ES-I3 (cell line): Measurements from ENCODE around the gene MAST4.

ENCODE experiments used
- H3K36me3 ChIP-seq: 2 replicates; pipeline ENCODE4 v1.6.1; 2013; ENCODE audit warnings: mild to moderate bottlenecking, low read length, control low read depth, moderate library complexity; ENCODE audit not compliant: insufficient read depth
- H3K4me1 ChIP-seq: 2 replicates; pipeline ENCODE4 v1.6.1; 2013; ENCODE audit warnings: mild to moderate bottlenecking, control low read depth, low read length; ENCODE audit not compliant: insufficient read depth
- H3K9ac ChIP-seq: 2 replicates; pipeline ENCODE4 v1.6.1; 2013; ENCODE audit warnings: low read depth, mild to moderate bottlenecking, low read length, moderate library complexity
- H3K9me3 ChIP-seq: 2 replicates; pipeline ENCODE4 v1.6.1; 2013; ENCODE audit warnings: mild to moderate bottlenecking, low read length, moderate library complexity; ENCODE audit not compliant: control insufficient read depth, insufficient read depth

MAST4 gene

DNA sequence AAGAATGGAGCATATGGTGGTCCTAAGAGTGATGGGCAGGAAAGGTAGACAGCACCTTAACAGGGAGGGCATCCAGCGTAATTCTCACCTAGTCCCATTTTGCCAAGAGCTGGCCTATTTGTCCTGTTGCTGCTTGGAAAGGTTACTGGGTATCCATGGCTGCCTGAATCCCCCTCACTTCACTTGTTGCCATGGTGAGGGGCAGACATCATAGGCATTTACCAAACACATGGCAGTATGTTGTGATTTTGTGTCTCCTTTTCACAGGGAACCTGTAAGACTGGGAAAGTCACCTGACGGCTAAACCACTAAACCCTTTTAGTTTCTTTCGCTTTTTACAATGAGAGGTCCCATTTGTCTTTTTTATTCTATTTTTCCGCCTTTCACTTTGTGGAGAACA is 373.3 kb downstream of the MAST4 start:
- Histone ChIP-seq H3K9ac (no peak overlapping the region), H3K36me3 (no peaks in the 10 kb centered on the region), H3K9me3 (no peaks in the 10 kb centered on the region), H3K4me1 (no peaks in the 10 kb centered on the region)

DNA sequence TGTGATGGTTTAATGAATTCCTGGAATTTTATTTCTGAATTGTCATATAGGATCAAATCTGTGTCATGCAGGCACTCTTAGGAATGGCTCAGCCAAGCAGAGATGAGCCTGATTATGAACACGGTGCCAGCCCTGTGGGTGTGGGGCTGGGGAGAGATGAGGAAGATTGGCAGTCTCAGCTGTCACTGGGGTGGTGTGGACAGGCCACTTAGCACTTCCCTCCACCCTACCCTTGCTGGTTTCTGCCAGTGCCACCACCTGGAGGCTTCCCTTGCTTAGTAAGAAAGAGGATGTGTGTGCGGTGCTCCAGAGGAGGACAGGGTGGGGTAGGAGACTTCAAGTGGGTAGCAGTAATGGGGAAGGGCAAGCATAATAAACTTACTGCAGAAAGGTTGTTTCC is 373.8 kb downstream of the MAST4 start:
- Histone ChIP-seq H3K36me3 (no peaks in the 10 kb centered on the region), H3K9ac (no peak overlapping the region), H3K9me3 (no peaks in the 10 kb centered on the region), H3K4me1 (no peaks in the 10 kb centered on the region)

DNA sequence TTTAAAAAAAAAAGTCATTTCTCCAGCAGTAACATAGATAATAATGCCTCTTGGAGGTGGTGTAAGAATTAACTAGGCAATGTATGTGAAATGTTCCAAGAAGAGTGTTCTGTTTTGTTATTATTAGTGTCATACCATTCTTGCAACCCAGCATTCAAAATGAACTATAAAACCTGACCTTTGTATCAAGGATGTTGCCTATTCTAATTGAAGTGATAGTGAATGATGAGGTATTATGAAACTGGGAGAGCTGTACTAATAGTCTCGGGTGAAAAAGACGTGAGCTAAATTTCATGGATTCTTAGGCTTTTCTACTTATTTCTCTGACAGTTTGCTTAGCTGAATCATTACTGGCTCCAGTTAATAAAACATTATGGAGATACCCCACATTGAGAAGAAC is 375.8 kb downstream of the MAST4 start:
- Histone ChIP-seq H3K4me1 (no peaks in the 10 kb centered on the region), H3K9me3 (no peaks in the 10 kb centered on the region), H3K9ac (no peak overlapping the region), H3K36me3 (no peaks in the 10 kb centered on the region)

DNA sequence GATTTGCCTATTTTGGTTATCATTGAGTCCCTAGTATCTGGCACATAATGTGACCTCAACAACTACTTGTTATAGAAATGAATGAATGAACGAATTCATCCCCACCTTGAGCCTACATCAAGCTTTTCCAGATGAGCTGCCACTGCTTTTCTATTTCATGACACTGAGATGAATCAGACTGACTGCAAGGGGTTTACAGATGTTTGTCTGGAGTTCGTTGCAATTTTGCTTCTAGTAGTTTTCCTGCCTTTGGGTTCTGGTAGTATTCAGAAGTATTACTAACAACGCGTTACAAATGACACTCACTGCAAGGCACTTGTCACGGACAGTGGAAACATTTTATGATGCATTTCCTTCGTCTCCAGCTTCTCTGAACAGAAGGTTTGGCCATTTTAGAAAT is 378.1 kb downstream of the MAST4 start:
- no peaks in the 10 kb centered on the region for H3K4me1 ChIP-seq
- H3K36me3 ChIP-seq: no peaks in the 10 kb centered on the region
- H3K9me3 ChIP-seq: no peaks in the 10 kb centered on the region
- H3K9ac ChIP-seq: no peak overlapping the region

DNA sequence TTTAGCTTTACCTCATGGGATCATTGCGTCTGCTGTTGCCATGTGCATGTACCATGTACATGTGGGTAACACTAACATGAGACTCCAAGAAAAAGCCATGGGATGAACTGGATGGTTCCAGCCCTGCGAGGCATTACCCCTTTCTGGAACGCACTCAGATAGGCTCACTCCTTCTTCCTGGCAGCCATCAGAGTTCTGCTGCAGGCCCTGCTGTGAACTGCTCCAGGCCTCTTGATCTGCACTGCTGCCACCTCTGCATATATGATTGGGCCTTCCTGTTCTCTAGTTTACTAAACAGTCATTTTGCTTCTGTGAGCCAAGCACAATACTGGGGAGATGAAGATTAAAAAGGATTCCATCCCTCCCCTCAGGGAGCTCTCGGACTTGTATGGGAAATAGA is 379.9 kb downstream of the MAST4 start:
- no peaks in the 10 kb centered on the region for H3K9me3 ChIP-seq
- H3K4me1 ChIP-seq: no peaks in the 10 kb centered on the region
- no peaks in the 10 kb centered on the region for H3K36me3 ChIP-seq
- H3K9ac ChIP-seq: no peak overlapping the region

DNA sequence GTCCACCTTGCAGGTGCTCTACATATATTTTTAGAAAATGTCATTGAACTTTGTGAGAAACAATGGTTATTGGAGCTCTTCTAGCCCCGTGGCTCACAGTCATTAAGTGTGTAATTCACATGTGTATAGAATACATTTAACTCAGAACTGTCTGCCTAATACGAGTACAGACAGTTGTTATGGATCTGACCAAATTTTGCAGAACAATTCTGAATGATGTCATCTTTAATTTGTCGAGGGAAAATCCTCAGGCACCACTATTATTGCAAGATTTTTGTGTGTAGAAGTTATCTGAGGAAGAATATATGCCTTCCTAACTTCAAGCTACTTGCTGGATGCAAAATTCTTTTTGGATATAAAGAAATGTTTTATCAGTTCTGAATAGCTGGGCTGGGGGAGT is 383.5 kb downstream of the MAST4 start:
- Histone ChIP-seq H3K9me3 (no peaks in the 10 kb centered on the region), H3K9ac (no peak overlapping the region), H3K4me1 (no peaks in the 10 kb centered on the region; the same call in 1 of the 2 replicates), H3K36me3 (no peaks in the 10 kb centered on the region)

DNA sequence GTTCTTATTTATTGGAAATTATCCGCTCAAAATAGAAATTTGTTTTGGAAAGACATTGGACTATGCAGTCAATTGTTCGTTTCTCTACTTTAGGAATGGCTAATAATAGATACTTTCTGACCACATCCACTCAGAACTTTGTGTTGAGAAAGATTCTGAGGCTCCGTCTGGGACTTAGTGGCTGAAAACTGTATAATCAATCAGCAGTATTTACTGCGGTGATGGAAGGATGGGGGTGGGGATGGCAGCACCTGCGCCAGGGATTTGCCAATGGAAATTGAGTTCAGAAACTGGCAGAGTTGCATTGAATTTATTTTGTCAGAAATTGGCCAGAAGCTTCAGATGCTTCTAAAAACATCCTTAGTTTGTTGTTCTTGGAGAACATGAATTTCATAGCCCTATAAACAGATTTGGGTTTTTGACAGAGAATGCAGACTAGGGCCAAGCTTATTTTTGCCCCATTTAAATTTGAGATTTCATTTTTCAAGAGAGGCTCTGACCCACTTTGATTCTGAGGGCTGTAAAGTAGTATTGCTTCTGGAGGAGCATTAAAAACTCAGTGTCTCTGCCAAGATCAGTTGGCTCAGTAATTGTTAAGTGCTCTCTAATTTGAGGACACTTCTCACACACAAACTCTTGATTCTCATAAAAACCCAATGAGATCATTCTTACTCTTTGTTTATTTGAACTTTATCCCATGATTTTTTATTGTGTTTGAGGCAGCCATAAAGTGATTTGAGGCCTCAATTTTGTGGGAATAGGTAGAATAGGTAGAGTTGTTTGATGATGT is 385.3 kb downstream of the MAST4 start:
- Histone ChIP-seq H3K9ac (no peak overlapping the region), H3K4me1 (no peaks in the 10 kb centered on the region; the same call in 1 of the 2 replicates), H3K36me3 (no peaks in the 10 kb centered on the region), H3K9me3 (no peaks in the 10 kb centered on the region)

DNA sequence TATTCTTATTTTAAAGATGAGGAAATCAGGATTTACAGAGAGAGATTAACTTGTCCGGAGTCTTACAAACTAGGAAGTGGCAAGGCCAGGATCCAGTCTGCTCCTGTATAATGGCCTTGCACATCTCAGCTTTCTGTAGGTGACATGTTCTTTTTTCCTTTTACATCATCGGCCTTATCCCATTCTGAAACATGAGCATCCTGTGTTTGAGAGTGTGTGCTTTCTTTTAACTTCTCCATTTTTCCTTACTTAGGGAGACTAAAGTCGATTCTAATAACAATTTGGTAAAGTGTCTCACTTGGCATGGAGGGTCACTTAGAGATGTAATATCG is 385.8 kb downstream of the MAST4 start:
- no peaks in the 10 kb centered on the region for H3K9me3 ChIP-seq
- no peaks in the 10 kb centered on the region for H3K36me3 ChIP-seq
- no peaks in the 10 kb centered on the region; the same call in 1 of the 2 replicates for H3K4me1 ChIP-seq
- H3K9ac ChIP-seq: no peak overlapping the region

DNA sequence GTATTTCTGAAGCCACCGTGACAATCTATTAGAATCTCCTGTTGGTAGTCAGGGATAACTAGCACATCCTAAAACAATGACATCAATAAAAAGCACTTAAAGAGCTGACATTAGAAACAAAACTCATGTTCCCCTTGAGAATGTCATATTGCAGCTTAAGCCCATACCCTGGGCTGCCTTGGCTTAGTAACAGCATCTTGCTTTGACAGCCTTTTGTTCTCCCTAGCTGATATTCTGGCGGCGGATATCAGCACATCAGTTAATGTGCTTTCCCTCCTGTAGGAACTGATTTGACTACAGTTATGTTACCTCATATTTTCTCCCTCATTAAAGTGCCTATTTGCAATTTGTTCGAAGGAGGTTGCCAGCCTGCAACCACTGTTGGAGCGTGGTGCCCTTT is 386.3 kb downstream of the MAST4 start:
- no peaks in the 10 kb centered on the region for H3K36me3 ChIP-seq
- H3K9ac ChIP-seq: no peak overlapping the region
- no peaks in the 10 kb centered on the region; the same call in 1 of the 2 replicates for H3K4me1 ChIP-seq
- no peaks in the 10 kb centered on the region for H3K9me3 ChIP-seq

DNA sequence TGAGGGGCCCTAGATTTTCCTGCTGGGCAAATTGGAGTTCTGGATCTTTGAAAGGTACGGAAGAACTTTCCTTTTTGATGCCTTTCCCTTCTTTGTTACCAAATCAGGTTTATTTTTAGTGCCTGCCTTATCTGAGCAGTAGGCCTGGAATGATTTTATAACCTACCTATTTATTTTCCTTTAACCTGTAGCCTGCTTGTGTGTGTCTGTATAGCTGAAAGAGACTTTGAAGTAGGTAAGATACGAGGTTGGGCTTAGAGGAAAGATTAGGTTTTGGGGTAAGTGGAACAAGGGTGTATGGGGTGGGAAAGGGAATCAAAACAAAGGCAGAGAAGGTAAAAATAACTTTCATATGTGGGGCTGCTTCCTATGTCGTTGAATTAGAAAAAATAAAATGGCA is 389.2 kb downstream of the MAST4 start:
- Histone ChIP-seq H3K4me1 (peaks cover 10% of the 10 kb centered on the region), H3K9me3 (no peaks in the 10 kb centered on the region), H3K9ac (no peak overlapping the region), H3K36me3 (no peaks in the 10 kb centered on the region)

DNA sequence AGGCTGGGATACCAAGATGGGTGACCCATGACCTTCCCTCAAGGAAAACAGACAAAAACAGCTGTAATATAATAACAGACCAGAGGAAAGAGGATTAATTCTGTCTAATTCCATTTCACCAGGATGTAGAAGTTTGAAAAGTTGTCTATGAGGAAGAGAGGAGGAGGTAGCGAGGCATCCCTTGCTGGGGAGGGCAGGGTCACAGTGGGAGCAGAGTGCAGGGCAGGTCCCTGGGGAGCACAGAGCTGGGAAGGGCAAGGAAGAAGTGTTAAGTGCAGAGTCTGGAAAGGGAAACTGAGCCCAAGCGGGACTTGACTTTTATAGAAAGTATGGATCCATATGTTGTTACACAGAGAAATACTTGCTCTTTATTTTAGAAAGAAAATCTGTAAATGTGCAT is 389.8 kb downstream of the MAST4 start:
- Histone ChIP-seq H3K9ac (no peak overlapping the region), H3K36me3 (no peaks in the 10 kb centered on the region), H3K4me1 (peaks cover 10% of the 10 kb centered on the region), H3K9me3 (no peaks in the 10 kb centered on the region)

DNA sequence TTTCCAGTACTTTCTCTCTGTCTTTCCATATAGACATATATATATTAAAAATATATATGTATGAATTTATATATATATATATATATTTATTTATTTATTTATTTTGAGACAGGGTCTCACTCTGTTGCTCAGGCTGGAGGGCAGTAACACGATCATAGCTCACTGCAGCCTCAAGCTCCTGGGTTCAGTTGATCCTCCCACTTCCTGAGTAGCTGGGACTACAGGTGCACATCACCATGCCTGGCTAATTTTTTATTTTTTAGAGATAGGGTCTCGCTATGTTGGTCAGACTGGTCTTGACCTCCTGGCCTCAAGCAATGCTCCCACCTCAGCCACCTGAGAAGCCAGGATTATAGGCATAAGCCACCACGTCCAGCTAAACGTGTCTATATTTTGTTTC is 390.3 kb downstream of the MAST4 start:
- peaks cover 10% of the 10 kb centered on the region for H3K4me1 ChIP-seq
- H3K9ac ChIP-seq: no peak overlapping the region
- no peaks in the 10 kb centered on the region for H3K36me3 ChIP-seq

DNA sequence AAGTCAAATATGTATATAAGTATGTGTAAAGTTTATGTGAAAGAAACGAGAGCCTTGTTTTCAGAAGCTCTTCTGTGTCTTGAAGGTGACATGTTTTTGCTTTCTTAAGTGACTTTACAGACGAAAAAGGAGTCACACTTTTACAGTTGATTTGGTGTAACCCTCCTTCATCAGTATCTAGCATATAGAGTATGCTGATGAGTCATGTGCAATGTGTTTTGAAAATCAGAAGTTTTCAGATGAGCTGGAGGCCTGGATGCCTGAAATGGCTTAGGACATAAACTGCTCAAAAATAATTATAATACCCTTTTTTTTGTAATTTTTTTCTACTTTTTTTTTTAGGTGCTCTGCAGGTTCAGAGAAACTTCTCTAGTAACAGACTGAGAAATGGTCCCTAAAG is 390.9 kb downstream of the MAST4 start:
- Histone ChIP-seq H3K9ac (no peak overlapping the region), H3K36me3 (no peaks in the 10 kb centered on the region), H3K9me3 (no peaks in the 10 kb centered on the region), H3K4me1 (peaks cover 10% of the 10 kb centered on the region)

More for the DNA sequence above, 390.3 kb downstream of the MAST4 start:
- no peaks in the 10 kb centered on the region for H3K9me3 ChIP-seq

DNA sequence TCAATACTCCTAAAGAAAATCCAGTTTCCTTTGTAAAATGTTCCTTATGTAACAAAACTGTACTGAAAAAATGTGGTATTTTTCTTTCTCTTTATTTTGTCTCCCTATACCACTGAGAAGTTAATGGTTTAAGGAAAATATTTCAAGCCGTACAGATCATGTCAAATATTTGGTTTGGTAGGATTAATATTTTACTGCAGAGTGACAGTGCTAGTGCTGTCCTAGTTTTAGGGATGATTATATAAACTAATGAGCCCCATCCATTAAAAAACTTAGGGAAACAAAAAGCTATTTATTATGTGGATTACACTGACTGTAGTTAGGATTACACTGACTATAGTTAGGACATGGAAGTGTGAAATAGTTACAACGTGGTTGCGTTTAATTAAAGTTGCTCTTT is 391.3 kb downstream of the MAST4 start:
- H3K4me1 ChIP-seq: peaks cover 10% of the 10 kb centered on the region
- no peaks in the 10 kb centered on the region for H3K9me3 ChIP-seq
- H3K9ac ChIP-seq: no peak overlapping the region
- H3K36me3 ChIP-seq: no peaks in the 10 kb centered on the region

DNA sequence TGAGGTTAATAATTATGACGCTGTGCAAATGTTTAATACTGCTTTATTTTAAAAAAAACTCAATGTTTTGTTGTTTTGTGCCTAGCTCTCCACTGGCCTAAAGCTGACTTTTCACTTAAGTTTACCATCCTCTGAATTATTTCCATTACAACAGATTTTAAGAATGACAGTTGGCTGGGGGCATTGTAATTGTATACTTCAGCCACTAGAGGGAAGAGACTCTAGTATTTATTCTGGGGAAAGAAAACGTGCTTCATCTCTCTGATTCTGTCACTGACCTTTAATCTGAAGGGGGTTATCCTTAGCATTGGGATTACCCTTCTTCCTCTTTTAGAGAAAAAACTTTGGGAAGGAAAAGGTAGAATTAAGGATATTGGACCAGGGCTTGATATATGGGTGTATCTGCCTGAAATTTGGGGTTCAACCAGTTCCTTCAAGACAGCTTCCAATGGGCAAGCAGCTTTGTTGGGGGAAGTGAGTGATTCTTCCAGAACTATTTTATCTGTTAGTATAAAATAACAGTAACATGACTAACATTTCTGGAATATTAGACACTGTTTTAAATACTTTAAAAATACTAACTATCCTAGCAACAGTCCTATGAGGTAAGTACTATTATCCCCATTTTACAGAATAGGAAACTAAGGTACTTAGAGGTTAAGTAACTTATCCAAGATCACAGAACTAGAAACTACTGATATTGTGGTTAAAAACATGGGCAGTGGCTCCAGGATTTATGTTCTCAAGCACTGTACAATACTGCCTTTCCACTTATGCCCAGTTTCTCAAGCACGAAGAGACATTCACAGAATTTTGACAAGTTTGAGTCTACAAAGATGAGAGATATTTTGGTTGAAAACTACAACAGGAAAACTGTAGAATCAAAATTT is 392.0 kb downstream of the MAST4 start:
- H3K9me3 ChIP-seq: no peaks in the 10 kb centered on the region
- H3K9ac ChIP-seq: no peak overlapping the region
- H3K4me1 ChIP-seq: peaks cover 10% of the 10 kb centered on the region
- H3K36me3 ChIP-seq: no peaks in the 10 kb centered on the region
